ENCODE results near the gene LIMS2.

Gene LIMS2

GRCh38 chr2:127656569-127657231, 18.6 kb downstream of the LIMS2 start:
- no peak for DNase-seq

- DNase-seq = no peak
Observed at GRCh38 chr2:127655209-127656073, 19.9 kb downstream of the LIMS2 start.

- no peak for DNase-seq
Observed at GRCh38 chr2:127654838-127655175, 20.5 kb downstream of the LIMS2 start.

GRCh38 chr2:127654084-127654837, 21.1 kb downstream of the LIMS2 start:
- DNase-seq = no peak

GRCh38 chr2:127653421-127654083, 21.8 kb downstream of the LIMS2 start:
- no peak for DNase-seq

- no peak for DNase-seq
Observed at GRCh38 chr2:127652786-127653357, 22.5 kb downstream of the LIMS2 start.

- DNase-seq = no peak
Observed at GRCh38 chr2:127651971-127652550, 23.3 kb downstream of the LIMS2 start.

GRCh38 chr2:127651381-127651809, 23.9 kb downstream of the LIMS2 start:
- DNase-seq = no peak

- no peak for DNase-seq
Observed at GRCh38 chr2:127650785-127651380, 24.4 kb downstream of the LIMS2 start.

GRCh38 chr2:127650041-127650784, 25.1 kb downstream of the LIMS2 start:
- no peak for DNase-seq

- DNase-seq = peak; percentile 83
Observed at GRCh38 chr2:127649684-127650040, 25.7 kb downstream of the LIMS2 start.

GRCh38 chr2:127649100-127649611, 26.2 kb downstream of the LIMS2 start:
- peak; percentile 84 for DNase-seq

GRCh38 chr2:127648321-127648720, 27.0 kb downstream of the LIMS2 start:
- DNase-seq = no peak

- no peak for DNase-seq
Observed at GRCh38 chr2:127647242-127648190, 27.8 kb downstream of the LIMS2 start.

GRCh38 chr2:127646487-127647241, 28.7 kb downstream of the LIMS2 start:
- DNase-seq = no peak

GRCh38 chr2:127645395-127646291, 29.7 kb downstream of the LIMS2 start, which contains the start of gene GPR17:
TSS of gene GPR17 (plus strand) at chr2:127646153. CDS start at chr2:127650736, 4,583 bp downstream.
- DNase-seq = no peak

GRCh38 chr2:127645026-127645394, 30.3 kb downstream of the LIMS2 start:
- no peak for DNase-seq

Measured in NCI-H1694 (cell line).